H9 (cell line): Measurements from ENCODE around the gene WWC1. TPM values are rescaled to one million over a fixed set of nuclear protein-coding genes. Genes with fewer than 3 reads are reported as not detected.

Experiments used
- DNase-seq: peaks from one replicate; pipeline ENCODE4 v3.0.0-alpha.2; 2017
- H2AFZ ChIP-seq: one replicate; pipeline ENCODE4 v1.6.1; 2013; ENCODE audit warnings: mild to moderate bottlenecking, low read length, control low read depth, moderate library complexity
- H2AK5ac ChIP-seq: 2 replicates; pipeline ENCODE4 v1.6.1; 2013; ENCODE audit warnings: low read length, control low read depth, mixed read lengths; ENCODE audit not compliant: insufficient read length
- H2BK120ac ChIP-seq: one replicate; pipeline ENCODE4 v1.6.1; 2013; ENCODE audit warnings: low read depth, mild to moderate bottlenecking, low read length, control low read depth, inconsistent platforms; ENCODE audit not compliant: poor library complexity, severe bottlenecking
- H2BK12ac ChIP-seq: 2 replicates; pipeline ENCODE4 v1.6.1; 2013; ENCODE audit warnings: low read length, control low read depth, mixed read lengths, low read depth; ENCODE audit not compliant: insufficient read length
- H2BK15ac ChIP-seq: 2 replicates; pipeline ENCODE4 v1.6.1; 2013; ENCODE audit warnings: low read depth, low read length, control low read depth
- H2BK20ac ChIP-seq: one replicate; pipeline ENCODE4 v1.6.1; 2013; ENCODE audit warnings: low read depth, mild to moderate bottlenecking, low read length, control low read depth, inconsistent platforms; ENCODE audit not compliant: poor library complexity, severe bottlenecking
- H2BK5ac ChIP-seq: 2 replicates; pipeline ENCODE4 v1.6.1; 2013; ENCODE audit warnings: low read length, control low read depth, mixed read lengths; ENCODE audit not compliant: insufficient read length
- H3K14ac ChIP-seq: 2 replicates; pipeline ENCODE4 v1.6.1; 2013; ENCODE audit warnings: low read length, control low read depth; ENCODE audit not compliant: insufficient read depth
- H3K18ac ChIP-seq: 2 replicates; pipeline ENCODE4 v1.6.1; 2013; ENCODE audit warnings: low read depth, mild to moderate bottlenecking, mixed read lengths, low read length, control low read depth; ENCODE audit not compliant: insufficient read length
- H3K23ac ChIP-seq: 2 replicates; pipeline ENCODE4 v1.6.1; 2013; ENCODE audit warnings: low read length, control low read depth, mixed read lengths, low read depth; ENCODE audit not compliant: insufficient read length
- H3K23me2 ChIP-seq: 2 replicates; pipeline ENCODE4 v1.6.1; 2013; ENCODE audit warnings: low read depth, mild to moderate bottlenecking, mixed read lengths, low read length, control low read depth; ENCODE audit not compliant: insufficient read length, poor library complexity, severe bottlenecking
- H3K27ac ChIP-seq: 2 replicates; pipeline ENCODE4 v1.5.1; 2013; ENCODE audit warnings: low read length, control low read depth, mixed read lengths, low read depth; ENCODE audit not compliant: insufficient read length
- H3K27me3 ChIP-seq: 2 replicates; pipeline ENCODE4 v1.6.1; 2013; ENCODE audit warnings: low read length, control low read depth, inconsistent platforms; ENCODE audit not compliant: insufficient read depth
- H3K4ac ChIP-seq: 2 replicates; pipeline ENCODE4 v1.6.1; 2013; ENCODE audit warnings: low read depth, mild to moderate bottlenecking, control low read depth, inconsistent platforms, low read length, moderate library complexity
- H3K4me1 ChIP-seq: 2 replicates; pipeline ENCODE4 v1.6.1; 2013; ENCODE audit warnings: low read length, control low read depth, inconsistent platforms; ENCODE audit not compliant: insufficient read depth
- H3K4me2 ChIP-seq: 2 replicates; pipeline ENCODE4 v1.6.1; 2013; ENCODE audit warnings: low read length, control low read depth, mixed read lengths; ENCODE audit not compliant: insufficient read length, insufficient read depth
- H3K56ac ChIP-seq: 2 replicates; pipeline ENCODE4 v1.6.1; 2013; ENCODE audit warnings: low read depth, mild to moderate bottlenecking, mixed read lengths, low read length, control low read depth; ENCODE audit not compliant: insufficient read length
- H3K79me1 ChIP-seq: 2 replicates; pipeline ENCODE4 v1.6.1; 2013; ENCODE audit warnings: low read depth, mild to moderate bottlenecking, moderate library complexity, low read length, control low read depth, inconsistent platforms; ENCODE audit not compliant: insufficient read depth, poor library complexity, severe bottlenecking
- H3K79me2 ChIP-seq: 2 replicates; pipeline ENCODE4 v1.6.1; 2013; ENCODE audit warnings: low read length, control low read depth, inconsistent platforms; ENCODE audit not compliant: insufficient read depth
- H3K9ac ChIP-seq: 2 replicates; pipeline ENCODE4 v1.6.1; 2013; ENCODE audit warnings: low read length, control low read depth, mixed read lengths; ENCODE audit not compliant: insufficient read length; ENCODE audit errors: extremely low read depth
- H3K9me3 ChIP-seq: one replicate; pipeline ENCODE4 v1.6.1; 2013; ENCODE audit warnings: low read depth, low read length, inconsistent platforms; ENCODE audit not compliant: control insufficient read depth
- H3T11ph ChIP-seq: one replicate; pipeline ENCODE4 v1.6.1; 2013; ENCODE audit warnings: mild to moderate bottlenecking, low read length, control low read depth, inconsistent platforms
- H4K20me1 ChIP-seq: one replicate; pipeline ENCODE4 v1.6.1; 2013; ENCODE audit not compliant: control insufficient read depth, insufficient read length, insufficient read depth
- H4K5ac ChIP-seq: 2 replicates; pipeline ENCODE4 v1.6.1; 2013; ENCODE audit warnings: low read depth, mild to moderate bottlenecking, mixed read lengths, low read length, control low read depth; ENCODE audit not compliant: insufficient read length
- H4K8ac ChIP-seq: replicated peaks from 2 replicates; pipeline ENCODE4 v1.6.1; 2013; ENCODE audit warnings: low read length, control low read depth, mixed read lengths, low read depth; ENCODE audit not compliant: insufficient read length
- H4K91ac ChIP-seq: 2 replicates; pipeline ENCODE4 v1.6.1; 2013; ENCODE audit warnings: low read depth, mild to moderate bottlenecking, moderate library complexity, mixed read lengths, low read length, control low read depth; ENCODE audit not compliant: insufficient read length
- H3K27ac Mint-ChIP-seq, 3 experiments: 2 replicates in 2 of 3; 3 replicates in 1 of 3; pipeline ENCODE4 v1.8.0; 2020 to 2021; ENCODE audit warnings: mixed read lengths in 3 of 3, mild to moderate bottlenecking in 1 of 3, moderate library complexity in 1 of 3
- H3K27me3 Mint-ChIP-seq: 2 replicates; pipeline ENCODE4 v1.8.0; 2021; ENCODE audit warnings: low read depth, mild to moderate bottlenecking, moderate library complexity, mixed read lengths
- H3K36me3 Mint-ChIP-seq, 3 experiments: 2 replicates in 2 of 3; 3 replicates in 1 of 3; pipeline ENCODE4 v1.8.0; 2020 to 2021; ENCODE audit warnings: low read depth in 3 of 3, mixed read lengths in 3 of 3; ENCODE audit not compliant: insufficient read depth in 1 of 3
- H3K4me1 Mint-ChIP-seq, 2 experiments: 2 replicates each; pipeline ENCODE4 v1.8.0; 2020; ENCODE audit warnings: mixed read lengths in 2 of 2
- H3K4me3 Mint-ChIP-seq, 2 experiments: 2 replicates in 1 of 2; 3 replicates in 1 of 2; pipeline ENCODE4 v1.8.0; 2020 to 2021; ENCODE audit warnings: mild to moderate bottlenecking in 2 of 2, mixed read lengths in 2 of 2, moderate library complexity in 1 of 2
- H3K9me3 Mint-ChIP-seq, 2 experiments: 2 replicates in 1 of 2; 3 replicates in 1 of 2; pipeline ENCODE4 v1.8.0; 2020; ENCODE audit warnings: mild to moderate bottlenecking in 2 of 2, mixed read lengths in 2 of 2, moderate library complexity in 1 of 2
- CTCF ChIP-seq: fragments of 200-600 bp; sonication (generic); conservative IDR thresholded peaks from 3 replicates; pipeline ENCODE4 v1.8.0; 2021; ENCODE audit warnings: antibody characterized with exemption, mild to moderate bottlenecking
- WGBS: extraction: QIAGEN DNeasy Blood & Tissue Kit; methylation state at CpG from one replicate; pipeline ENCODE4 v1.1.7; 2013; ENCODE audit warnings: missing lambda C conversion rate, low lambda C conversion rate, mixed read lengths; ENCODE audit not compliant: insufficient read length; ENCODE audit errors: extremely low coverage; 5-methylcytosine and 5-hydroxymethylcytosine counted together
- total RNA-seq: library from RNA; stranded (reverse); gene quantifications from 2 replicates; pipeline ENCODE4 v1.2.1, GENCODE V29; 2021

WWC1 gene
- total RNA-seq, 1 experiment from 2014 or later: 28.2 TPM

DNA sequence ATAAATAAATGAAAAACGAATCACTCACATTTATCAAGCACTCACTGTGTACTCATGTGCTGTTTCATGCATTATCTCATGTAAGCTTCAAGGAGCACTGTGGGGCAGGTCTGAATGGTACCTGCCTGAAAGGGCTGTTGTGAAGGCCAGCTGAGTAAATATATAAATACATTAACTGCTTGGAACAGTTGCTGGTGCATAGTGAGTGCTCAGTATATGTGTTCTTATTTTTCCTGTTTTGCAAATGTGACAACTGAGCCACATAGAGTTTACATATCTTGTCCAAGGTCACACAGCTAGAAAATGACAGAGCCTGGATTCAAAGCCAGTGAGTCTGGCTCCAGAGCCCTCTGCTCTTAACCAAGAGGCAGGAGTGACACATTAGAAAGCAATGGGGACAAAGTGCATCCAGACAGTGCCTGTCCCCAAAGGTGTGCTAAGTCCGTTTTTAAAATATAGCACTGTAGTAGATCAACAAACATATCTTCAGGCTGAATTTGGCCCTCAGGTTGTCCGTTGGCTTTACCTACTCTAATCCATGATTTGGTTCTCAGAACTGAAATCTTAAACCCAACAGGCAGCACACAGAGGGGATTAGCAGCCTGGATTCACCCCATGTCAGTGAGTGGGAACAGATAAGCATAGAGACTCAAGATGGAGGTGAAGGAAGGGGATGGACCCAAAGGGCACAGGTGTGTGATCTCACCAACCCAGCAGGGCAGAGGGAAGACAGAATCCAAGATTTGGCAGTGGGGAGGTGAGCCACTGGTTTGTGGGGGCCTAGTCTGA is 70.8 kb downstream of the WWC1 start:
- Histone ChIP-seq H3K23ac (no peak overlapping the region), H2BK12ac (no peak overlapping the region), H4K20me1 (no peaks in the 10 kb centered on the region), H3K79me2 (no peaks in the 10 kb centered on the region), H4K8ac (no peak overlapping the region), H3K18ac (no peak overlapping the region), H3K27ac (no peak overlapping the region), H3T11ph (no peak overlapping the region), H3K4me1 (peaks cover 3% of the 10 kb centered on the region; the same call in 1 of the 2 replicates), H2BK20ac (no peak overlapping the region), H2BK15ac (no peak overlapping the region), H3K79me1 (no peaks in the 10 kb centered on the region), H3K4me2 (no peak overlapping the region), H4K91ac (no peak overlapping the region), H3K9me3 (no peaks in the 10 kb centered on the region), H2BK5ac (no peak overlapping the region), H3K56ac (no peak overlapping the region), H3K9ac (no peak overlapping the region), H4K5ac (no peak overlapping the region), H2BK120ac (no peak overlapping the region), H3K27me3 (no peaks in the 10 kb centered on the region), H2AFZ (no peak overlapping the region), H3K23me2 (no peaks in the 10 kb centered on the region), H3K4ac (no peak overlapping the region), H2AK5ac (no peak overlapping the region), H3K14ac (no peak overlapping the region)
- Mint-ChIP-seq H3K27ac (peak overlapping the region in 1 of 3 experiments; percentile 21; a peak in 3 of 7 replicates), H3K27me3 (no peaks in the 10 kb centered on the region), H3K36me3 (peaks cover 0 to 4% (median 0%) of the 10 kb centered on the region in 3 experiments; a peak in 1 of 7 replicates), H3K4me3 (no peak overlapping the region), H3K9me3 (no peaks in the 10 kb centered on the region), H3K4me1 (peaks cover 32 to 40% of the 10 kb centered on the region in 2 experiments)
- no peak for DNase-seq
- no CpG with 5 or more reads among the region's 3 CpGs for WGBS
- TF ChIP-seq CTCF: no peak
